ENCODE results near the gene CCDC107. TPM values are rescaled to one million over a fixed set of nuclear protein-coding genes. Genes with fewer than 3 reads are reported as not detected.

Gene CCDC107
- total RNA-seq, 4 donors from 2014 or later, result 5.0 to 13.2 (median 9.6) TPM

DNA sequence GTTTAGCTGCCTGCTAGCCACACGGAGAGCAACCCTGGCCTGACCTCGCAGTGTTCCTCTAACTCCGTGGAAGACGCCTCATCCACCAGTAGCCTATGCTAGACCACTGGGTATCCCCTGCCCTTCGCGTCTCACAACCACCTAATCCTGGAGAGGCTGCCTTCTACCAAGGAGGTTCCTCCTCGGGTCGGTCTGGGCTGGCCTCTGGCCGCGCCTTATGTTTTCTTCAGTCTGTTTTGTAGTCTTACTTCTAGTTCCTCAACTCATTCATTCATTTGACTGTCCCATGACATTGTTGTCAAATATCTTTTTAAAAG is 33.2 kb downstream of the CCDC107 start:
- TF ChIP-seq, protein P1, sequence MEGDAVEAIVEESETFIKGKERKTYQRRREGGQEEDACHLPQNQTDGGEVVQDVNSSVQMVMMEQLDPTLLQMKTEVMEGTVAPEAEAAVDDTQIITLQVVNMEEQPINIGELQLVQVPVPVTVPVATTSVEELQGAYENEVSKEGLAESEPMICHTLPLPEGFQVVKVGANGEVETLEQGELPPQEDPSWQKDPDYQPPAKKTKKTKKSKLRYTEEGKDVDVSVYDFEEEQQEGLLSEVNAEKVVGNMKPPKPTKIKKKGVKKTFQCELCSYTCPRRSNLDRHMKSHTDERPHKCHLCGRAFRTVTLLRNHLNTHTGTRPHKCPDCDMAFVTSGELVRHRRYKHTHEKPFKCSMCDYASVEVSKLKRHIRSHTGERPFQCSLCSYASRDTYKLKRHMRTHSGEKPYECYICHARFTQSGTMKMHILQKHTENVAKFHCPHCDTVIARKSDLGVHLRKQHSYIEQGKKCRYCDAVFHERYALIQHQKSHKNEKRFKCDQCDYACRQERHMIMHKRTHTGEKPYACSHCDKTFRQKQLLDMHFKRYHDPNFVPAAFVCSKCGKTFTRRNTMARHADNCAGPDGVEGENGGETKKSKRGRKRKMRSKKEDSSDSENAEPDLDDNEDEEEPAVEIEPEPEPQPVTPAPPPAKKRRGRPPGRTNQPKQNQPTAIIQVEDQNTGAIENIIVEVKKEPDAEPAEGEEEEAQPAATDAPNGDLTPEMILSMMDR (IDR thresholded peaks at IDR 0.05), result no peak
- TF ChIP-seq EP300 (IDR thresholded peaks at IDR 0.05) (no peak), POLR2A (IDR thresholded peaks at IDR 0.05) (no peak), POLR2AphosphoS5 (IDR thresholded peaks at IDR 0.05) (no peak)
- peaks cover 23% of the 10 kb centered on the region for H3K4me1 ChIP-seq
- no peaks in the 10 kb centered on the region for H3K36me3 ChIP-seq
- H3K4me3 ChIP-seq, result peak overlapping the region; percentile 65
- WGBS, result 20% methylated on average over 10 of the region's 10 CpGs
- no peaks in the 10 kb centered on the region for H3K27me3 ChIP-seq
- H3K27ac ChIP-seq, result peak overlapping the region; percentile 84
- no peaks in the 10 kb centered on the region for H3K9me3 ChIP-seq
- no peak for DNase-seq (ENCODE audit: low spot score in 2 of 2)

DNA sequence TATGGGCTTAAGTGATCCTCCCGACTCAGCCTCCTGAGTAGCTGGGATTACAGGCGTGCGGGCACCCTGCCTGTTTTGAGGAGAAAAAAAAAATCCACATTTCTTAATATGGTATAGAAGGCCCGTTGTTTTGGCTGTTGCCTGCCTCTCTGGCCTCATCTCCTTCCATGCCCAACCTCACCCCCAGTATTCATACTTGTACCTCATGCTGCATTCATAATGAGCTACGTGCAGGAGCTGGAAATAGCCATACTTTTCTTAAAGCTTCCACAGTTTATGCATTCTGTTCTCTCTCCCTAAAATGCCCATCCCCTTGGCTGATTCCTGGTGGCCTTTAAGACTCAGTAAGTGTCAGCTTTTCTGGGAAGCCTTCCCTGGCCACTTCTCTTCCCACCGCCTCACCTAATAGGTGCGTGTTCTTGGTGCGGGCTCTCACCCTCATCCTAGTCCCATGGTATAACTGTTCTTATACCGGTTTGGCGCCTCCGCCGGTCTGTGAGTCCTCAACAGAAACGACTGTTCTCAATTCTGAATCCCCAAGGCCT is 33.7 kb downstream of the CCDC107 start:
- whole genome bisulfite sequencing, result 77% methylated on average over 13 of the region's 13 CpGs
- H3K36me3 ChIP-seq, result peaks cover 5% of the 10 kb centered on the region
- H3K9me3 ChIP-seq, result no peaks in the 10 kb centered on the region
- peaks cover 28% of the 10 kb centered on the region for H3K4me1 ChIP-seq
- H3K4me3 ChIP-seq, result no peak overlapping the region
- H3K27me3 ChIP-seq, result no peaks in the 10 kb centered on the region
- DNase-seq (ENCODE audit: low spot score in 2 of 2), result no peak
- TF ChIP-seq POLR2AphosphoS5 (IDR thresholded peaks at IDR 0.05) (no peak), EP300 (IDR thresholded peaks at IDR 0.05) (peak; percentile 70), POLR2A (IDR thresholded peaks at IDR 0.05) (no peak)
- TF ChIP-seq, protein P1 (IDR thresholded peaks at IDR 0.05), result no peak
- peak overlapping the region; percentile 84 for H3K27ac ChIP-seq

DNA sequence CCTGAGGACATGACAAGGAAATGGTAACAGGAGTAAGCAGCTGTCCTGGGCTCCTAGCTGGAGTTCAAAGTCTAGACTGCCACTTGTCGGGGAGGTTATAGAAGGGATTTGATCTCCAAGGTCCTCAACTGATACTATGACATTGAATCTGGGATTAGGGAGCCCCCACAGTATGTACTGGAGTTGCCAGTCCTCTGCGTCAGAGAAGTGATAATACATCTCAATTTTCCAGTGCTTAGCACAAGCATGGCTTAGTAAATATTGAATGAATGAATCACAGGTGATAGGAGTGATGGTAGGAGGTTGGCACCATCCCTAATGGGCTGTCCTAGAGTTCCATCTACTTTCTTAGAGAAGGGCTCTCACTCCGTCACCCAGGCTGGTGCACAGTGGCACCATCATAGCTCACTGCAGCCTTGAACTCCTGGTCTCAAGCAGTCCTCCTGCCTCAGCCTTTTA is 37.9 kb downstream of the CCDC107 start:
- DNase-seq (ENCODE audit: low spot score in 2 of 2), result no peak
- Histone ChIP-seq H3K4me3 (no peak overlapping the region), H3K4me1 (peaks cover 23% of the 10 kb centered on the region), H3K9me3 (no peaks in the 10 kb centered on the region), H3K27me3 (no peaks in the 10 kb centered on the region), H3K36me3 (peaks cover 47% of the 10 kb centered on the region), H3K27ac (peak overlapping the region; percentile 52)
- TF ChIP-seq EP300 (IDR thresholded peaks at IDR 0.05) (no peak), POLR2A (IDR thresholded peaks at IDR 0.05) (no peak), POLR2AphosphoS5 (IDR thresholded peaks at IDR 0.05) (no peak)
- TF ChIP-seq, protein P1 (IDR thresholded peaks at IDR 0.05), result no peak
- WGBS, result 92% methylated on average over 3 of the region's 3 CpGs

DNA sequence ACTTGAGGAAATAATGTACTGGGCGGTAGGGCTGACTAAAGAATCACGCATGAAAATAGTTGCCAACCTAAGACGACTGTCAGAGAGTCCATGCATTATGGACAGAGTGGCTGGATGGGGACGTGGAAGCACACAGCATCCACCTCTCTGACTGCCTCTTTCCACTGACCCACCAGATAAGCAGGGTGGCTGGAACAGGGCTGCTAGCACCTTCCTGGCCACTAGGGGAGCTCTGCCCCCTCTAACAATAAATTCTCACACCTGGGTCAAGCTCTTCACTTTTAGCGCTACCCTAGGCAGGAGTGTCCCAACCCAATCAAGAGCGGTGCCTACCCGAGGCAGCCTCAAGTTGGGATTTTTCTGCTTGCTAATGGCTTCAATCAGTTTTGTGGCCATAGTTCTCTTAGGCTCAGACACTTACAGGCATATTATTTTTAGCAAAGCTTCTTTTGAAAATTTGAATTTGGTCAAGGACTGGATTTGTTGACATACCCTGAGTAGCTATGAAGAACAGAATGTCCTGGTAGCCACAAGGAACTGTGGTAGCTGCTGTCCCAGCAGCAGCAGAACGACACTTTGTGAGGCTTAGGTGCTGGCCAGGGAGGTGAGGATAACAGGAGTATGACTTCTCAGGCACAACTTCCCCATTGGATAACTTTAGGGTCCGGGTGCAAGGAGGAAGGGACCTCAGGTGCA is 38.6 kb downstream of the CCDC107 start:
- WGBS, result 38% methylated on average over 9 of the region's 9 CpGs
- Histone ChIP-seq H3K4me3 (no peak overlapping the region), H3K27ac (peak overlapping the region; percentile 52), H3K27me3 (no peaks in the 10 kb centered on the region), H3K9me3 (no peaks in the 10 kb centered on the region), H3K36me3 (peaks cover 53% of the 10 kb centered on the region), H3K4me1 (peaks cover 20% of the 10 kb centered on the region)
- TF ChIP-seq POLR2A (IDR thresholded peaks at IDR 0.05) (no peak), POLR2AphosphoS5 (IDR thresholded peaks at IDR 0.05) (no peak), EP300 (IDR thresholded peaks at IDR 0.05) (peak; percentile 91)
- TF ChIP-seq, protein P1 (IDR thresholded peaks at IDR 0.05), result peak; percentile 32 to 87
- DNase-seq (ENCODE audit: low spot score in 2 of 2), result no peak

DNA sequence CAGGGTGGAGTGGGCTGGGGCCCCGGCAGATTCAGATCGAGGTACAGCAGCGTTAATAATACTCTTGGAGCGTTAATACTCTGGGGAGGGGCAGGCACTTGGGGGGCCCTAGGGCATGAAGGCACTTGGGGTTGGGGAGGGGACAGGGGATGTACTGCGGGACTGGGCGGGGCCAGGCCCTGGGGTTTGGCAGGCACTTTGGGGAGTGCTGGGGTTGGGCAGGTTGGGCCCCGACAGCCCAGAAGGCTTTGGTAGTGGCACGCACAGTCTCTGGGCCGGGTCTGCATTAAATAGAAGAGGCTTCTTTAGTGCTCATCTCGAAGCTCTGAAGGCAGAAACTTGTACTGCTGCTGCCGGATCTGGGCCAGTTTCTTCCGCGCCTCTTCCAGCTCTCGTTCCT is 39.4 kb downstream of the CCDC107 start:
- Histone ChIP-seq H3K36me3 (peaks cover 62% of the 10 kb centered on the region), H3K27ac (peak overlapping the region; percentile 43), H3K9me3 (no peaks in the 10 kb centered on the region), H3K27me3 (no peaks in the 10 kb centered on the region), H3K4me1 (peaks cover 20% of the 10 kb centered on the region), H3K4me3 (no peak overlapping the region)
- TF ChIP-seq POLR2A (IDR thresholded peaks at IDR 0.05) (no peak), EP300 (IDR thresholded peaks at IDR 0.05) (no peak), POLR2AphosphoS5 (IDR thresholded peaks at IDR 0.05) (no peak)
- TF ChIP-seq, protein P1 (IDR thresholded peaks at IDR 0.05), result no peak
- DNase-seq (ENCODE audit: low spot score in 2 of 2), result no peak
- whole genome bisulfite sequencing, result 60% methylated on average over 14 of the region's 14 CpGs

Measured in suprapubic skin (tissue), 4 donors.